Measurements from ENCODE around the gene PREB.
"Not testable (repeated sequence)": the region's sequence is repeated elsewhere in the genome, so short reads cannot be mapped to it uniquely, and the experiment has no call there.

The PREB gene

DNA sequence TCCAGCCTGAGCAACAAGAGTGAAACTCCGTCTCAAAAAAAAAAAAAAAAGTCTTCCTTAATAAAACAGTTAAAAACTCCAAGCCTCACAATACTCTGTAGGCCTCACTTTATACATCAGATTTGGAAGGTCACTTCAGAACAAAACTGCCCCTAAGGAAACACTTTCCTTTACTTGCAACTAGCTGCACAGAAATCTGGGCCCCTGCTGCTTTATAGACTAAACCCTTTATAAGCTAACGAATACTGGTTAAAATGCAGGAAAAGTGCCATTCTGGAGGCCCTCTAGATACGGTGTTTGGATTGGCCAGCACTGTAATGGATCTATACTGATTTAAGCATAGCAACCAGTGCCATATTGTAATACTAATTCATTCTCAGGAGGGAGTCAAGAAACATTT is 9.3 kb downstream of the PREB start:
- DNase-seq: no peak

GRCh38 chr2:27123302-27124150 is 10.9 kb downstream of the PREB start, which contains the start of gene ABHD1:
Gene ABHD1, plus strand, starts transcription at chr2:27123815. Its CDS starts 134 bp downstream, at chr2:27123949.
- DNase-seq: peak; percentile 63

- no peak for DNase-seq
These were observed 11.6 kb downstream of the PREB start for GRCh38 chr2:27122791-27123190.

- DNase-seq: no peak
These were observed 12.5 kb downstream of the PREB start for GRCh38 chr2:27121906-27122305.

DNA sequence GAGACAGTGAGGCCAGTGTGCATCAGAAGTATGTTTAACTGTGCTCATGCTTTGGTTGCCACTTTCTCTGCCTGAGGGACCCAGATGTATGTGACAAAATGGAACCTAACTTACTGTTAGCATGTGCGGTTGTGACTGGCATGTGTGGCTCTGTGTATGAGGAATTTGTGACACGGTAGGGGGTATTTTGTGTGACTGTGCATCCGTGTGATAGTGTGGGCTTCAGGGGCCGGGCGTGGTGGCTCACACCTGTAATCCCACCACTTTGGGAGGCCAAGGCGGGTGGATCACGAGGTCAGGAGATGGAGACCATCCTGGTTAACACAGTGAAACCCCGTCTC is 15.1 kb downstream of the PREB start:
- not testable (repeated sequence) for DNase-seq

DNA sequence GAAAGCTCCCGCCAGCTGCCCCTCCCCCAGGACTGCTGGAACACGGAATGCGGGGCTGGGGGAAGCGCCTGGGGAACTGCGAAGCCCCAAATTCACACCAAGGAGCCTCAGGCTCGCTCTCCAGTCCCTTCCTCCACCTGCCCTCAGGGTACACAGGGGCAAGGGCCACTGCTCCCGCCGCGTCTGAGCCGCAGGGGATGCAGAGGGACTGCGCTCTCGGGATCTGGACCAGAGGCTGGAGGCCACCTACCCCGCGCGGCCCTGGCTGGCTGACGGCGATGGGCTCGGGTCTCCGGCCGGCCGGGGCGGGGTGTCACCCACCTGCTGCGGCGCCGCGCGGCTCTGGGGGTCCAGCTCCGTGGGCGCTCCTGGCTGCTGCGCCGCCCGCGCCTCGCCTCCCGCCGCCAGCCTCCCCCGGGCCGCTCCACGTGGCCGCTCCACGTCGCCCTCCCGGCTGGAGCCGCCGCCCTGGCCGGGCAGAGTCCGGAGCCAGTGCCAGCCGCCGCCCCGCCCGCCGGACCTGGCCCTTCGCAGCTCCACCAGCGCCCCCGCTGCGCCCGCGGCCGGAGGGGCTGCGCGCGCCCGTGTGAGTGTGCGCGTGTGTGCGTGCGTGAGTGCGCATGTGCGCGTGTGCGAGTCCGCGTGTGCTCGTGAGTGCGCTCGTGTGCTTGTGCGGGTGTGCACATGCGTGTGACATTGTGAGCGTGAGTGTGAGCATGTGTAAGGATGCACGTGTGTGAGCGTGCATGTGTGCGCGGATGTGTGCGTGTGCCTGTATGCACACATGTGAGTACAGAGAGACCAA is 15.7 kb downstream of the PREB start, which contains the start of gene CGREF1:
Gene CGREF1 (minus strand): TSS at position 604 of the 805 bp plus-strand sequence. CDS start 14,762 bp downstream, outside the sequence.
- DNase-seq: no peak

GRCh38 chr2:27117995-27118524 is 16.4 kb downstream of the PREB start:
- no peak for DNase-seq

- no peak for DNase-seq
These were observed 18.9 kb downstream of the PREB start for GRCh38 chr2:27115519-27115918.

GRCh38 chr2:27111392-27112078 is 22.9 kb downstream of the PREB start:
- DNase-seq: not testable (repeated sequence)

DNA sequence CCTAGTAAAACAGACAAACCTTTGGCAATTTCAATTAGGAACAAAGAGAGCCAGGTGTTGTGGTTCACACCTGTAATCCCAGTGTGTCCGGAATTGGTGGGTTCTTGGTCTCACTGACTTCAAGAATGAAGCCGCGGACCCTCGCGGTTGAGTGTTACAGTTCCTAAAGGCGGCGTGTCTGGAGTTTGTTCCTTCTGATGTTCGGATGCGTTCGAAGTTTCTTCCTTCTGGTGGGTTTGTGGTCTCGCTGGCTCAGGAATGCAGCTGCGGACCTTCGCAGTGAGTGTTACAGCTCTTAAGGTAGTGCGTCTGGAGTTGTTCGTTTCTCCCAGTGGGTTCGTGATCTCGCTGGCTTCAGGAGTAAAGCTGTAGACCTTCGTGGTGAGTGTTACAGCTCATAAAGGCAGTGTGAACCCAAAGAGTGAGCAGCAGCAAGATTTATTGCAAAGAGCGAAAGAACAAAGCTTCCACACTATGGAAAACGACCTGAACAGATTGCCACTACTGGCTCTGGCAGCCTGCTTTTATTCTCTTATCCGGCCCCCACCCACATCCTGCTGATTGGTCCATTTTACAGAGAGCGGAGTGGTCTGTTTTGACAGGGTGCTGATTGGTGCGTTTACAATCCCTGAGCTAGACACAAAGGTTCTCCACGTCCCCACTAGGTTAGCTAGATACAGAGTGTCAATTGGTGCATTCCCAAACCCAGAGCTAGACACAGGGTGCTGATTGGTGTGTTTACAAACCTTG is 23.7 kb downstream of the PREB start:
- not testable (repeated sequence) for DNase-seq

- no peak for DNase-seq
These were observed 25.4 kb downstream of the PREB start for GRCh38 chr2:27109083-27109482.

- no peak for DNase-seq
These were observed 26.2 kb downstream of the PREB start for GRCh38 chr2:27108221-27108620.

DNA sequence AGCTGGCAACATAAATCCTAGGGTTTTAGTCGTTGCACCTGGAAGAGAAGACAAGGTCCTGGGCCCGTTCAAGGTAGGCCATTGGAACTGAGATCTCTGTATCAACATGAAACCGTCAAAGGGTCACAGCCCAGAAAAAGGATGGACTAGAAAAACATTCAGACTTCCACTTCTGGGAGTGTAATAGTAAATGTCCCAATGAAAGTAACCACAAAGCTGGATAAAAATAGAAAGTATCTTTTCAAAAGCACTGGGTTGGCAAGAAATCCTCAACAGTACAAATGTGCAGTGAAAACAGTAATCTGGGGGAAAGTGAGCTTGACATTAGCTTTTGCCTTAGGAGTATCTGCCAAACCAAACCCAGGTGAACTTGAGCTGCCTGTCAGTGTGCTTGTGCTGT is 28.5 kb downstream of the PREB start:
- no peak for DNase-seq

DNA sequence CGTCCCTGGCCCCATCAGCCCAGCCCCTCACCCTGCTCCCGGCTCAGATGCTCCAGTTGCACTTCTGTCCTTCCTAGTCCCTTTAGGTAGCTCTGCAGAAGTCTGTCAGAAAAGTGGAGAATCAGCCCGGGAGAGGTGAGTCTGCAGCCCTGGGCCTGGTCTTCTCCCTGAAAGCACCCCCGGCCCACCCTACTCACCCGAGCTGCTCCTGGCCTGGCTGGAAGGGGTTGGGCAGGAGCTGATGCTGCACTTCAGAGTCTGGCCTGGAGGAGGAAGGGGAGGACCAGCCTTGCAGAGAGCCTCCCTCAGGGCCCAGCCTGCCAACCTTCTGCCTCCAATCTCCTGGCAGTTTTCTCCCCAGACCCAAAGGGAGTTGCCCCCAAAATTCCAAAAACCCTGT is 32.1 kb downstream of the PREB start:
- no peak for DNase-seq

DNA sequence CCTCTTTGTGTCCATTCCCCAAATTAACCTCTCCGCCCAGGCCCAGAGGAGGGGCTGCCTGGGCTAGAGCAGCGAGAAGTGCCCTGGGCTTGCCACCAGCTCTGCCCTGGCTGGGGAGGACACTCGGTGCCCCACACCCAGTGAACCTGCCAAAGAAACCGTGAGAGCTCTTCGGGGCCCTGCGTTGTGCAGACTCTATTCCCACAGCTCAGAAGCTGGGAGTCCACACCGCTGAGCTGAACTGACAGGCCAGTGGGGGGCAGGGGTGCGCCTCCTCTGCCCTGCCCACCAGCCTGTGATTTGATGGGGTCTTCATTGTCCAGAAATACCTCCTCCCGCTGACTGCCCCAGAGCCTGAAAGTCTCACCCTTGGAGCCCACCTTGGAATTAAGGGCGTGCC is 34.4 kb downstream of the PREB start:
- DNase-seq: no peak

DNA sequence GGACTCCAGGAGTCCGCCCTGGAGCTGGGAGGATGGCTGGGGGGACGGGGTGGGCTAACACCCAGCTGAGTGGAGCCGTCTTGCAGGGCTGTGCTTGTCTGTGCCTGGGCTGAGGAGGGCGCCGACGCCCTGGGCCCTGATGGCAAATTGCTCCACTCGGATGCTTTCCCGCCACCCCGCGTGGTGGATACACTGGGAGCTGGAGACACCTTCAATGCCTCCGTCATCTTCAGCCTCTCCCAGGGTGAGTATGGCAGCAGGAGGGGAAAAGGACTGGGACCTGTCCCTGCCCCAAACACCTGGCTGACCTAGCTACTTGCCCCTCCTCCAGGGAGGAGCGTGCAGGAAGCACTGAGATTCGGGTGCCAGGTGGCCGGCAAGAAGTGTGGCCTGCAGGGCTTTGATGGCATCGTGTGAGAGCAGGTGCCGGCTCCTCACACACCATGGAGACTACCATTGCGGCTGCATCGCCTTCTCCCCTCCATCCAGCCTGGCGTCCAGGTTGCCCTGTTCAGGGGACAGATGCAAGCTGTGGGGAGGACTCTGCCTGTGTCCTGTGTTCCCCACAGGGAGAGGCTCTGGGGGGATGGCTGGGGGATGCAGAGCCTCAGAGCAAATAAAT is 35.0 kb downstream of the PREB start:
- DNase-seq: no peak

- DNase-seq: no peak
These were observed 37.1 kb downstream of the PREB start for GRCh38 chr2:27097341-27097740.

GRCh38 chr2:27096748-27097297 is 37.6 kb downstream of the PREB start:
- no peak for DNase-seq

- DNase-seq: peak; percentile 26
These were observed 38.4 kb downstream of the PREB start for GRCh38 chr2:27095745-27096651.

DNA sequence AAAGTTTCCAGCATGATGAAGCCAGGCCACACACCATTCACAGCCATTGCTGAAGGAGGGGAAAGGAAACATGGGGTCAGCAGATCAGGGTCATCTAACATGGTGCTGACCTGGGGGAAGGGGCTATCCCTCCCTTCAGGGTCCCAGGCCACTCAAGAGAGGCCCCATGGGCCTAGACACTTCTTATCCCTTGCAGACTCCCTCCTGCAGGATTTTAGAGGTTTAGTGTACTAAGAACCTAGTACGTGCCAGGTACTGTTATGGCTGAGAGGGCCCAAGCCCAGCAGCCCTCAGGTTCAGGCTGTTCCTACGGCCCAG is 39.0 kb downstream of the PREB start:
- DNase-seq: no peak

All from stimulated activated naive CD4-positive, alpha-beta T cell treated with Interleukin-2 at 50 U/mL for 16 hours (primary cell).